Retina (tissue), 1 donor: ENCODE measurements around the gene CCDC18.
"Not testable (repeated sequence)": the region's sequence is repeated elsewhere in the genome, so short reads cannot be mapped to it uniquely, and the experiment has no call there.

Source experiments
- DNase-seq: peaks from one replicate; pipeline ENCODE4 v3.0.0-alpha.2; 2016

CCDC18 gene

GRCh38 chr1:93178418-93178817 lies 2.1 kb upstream of the CCDC18 start:
- no peak for DNase-seq

- peak; percentile 98 for DNase-seq
These were observed 420 bp upstream of the CCDC18 start, which contains the start of gene TMED5 for GRCh38 chr1:93179886-93180722. TMED5 (minus strand) TSS chr1:93180413; CDS start chr1:93180242, 171 bp downstream.

- no peak for DNase-seq
These were observed 6.1 kb downstream of the CCDC18 start for GRCh38 chr1:93186667-93187066.

- no peak for DNase-seq
These were observed 9.9 kb downstream of the CCDC18 start for GRCh38 chr1:93190432-93190831.

GRCh38 chr1:93194231-93194990 lies 13.9 kb downstream of the CCDC18 start:
- no peak for DNase-seq

GRCh38 chr1:93196591-93196990 lies 16.1 kb downstream of the CCDC18 start:
- no peak for DNase-seq

GRCh38 chr1:93199150-93199549 lies 18.6 kb downstream of the CCDC18 start:
- DNase-seq: no peak

GRCh38 chr1:93200086-93200620 lies 19.6 kb downstream of the CCDC18 start:
- no peak for DNase-seq

- DNase-seq: no peak
These were observed 20.2 kb downstream of the CCDC18 start for GRCh38 chr1:93200714-93201113.

- DNase-seq: no peak
These were observed 25.5 kb downstream of the CCDC18 start for GRCh38 chr1:93205892-93206566.

GRCh38 chr1:93206567-93206954 lies 26.0 kb downstream of the CCDC18 start:
- DNase-seq: no peak

GRCh38 chr1:93207211-93207610 lies 26.7 kb downstream of the CCDC18 start:
- no peak for DNase-seq

GRCh38 chr1:93215322-93215721 lies 34.8 kb downstream of the CCDC18 start:
- DNase-seq: no peak

GRCh38 chr1:93219443-93219842 lies 38.9 kb downstream of the CCDC18 start:
- DNase-seq: no peak

GRCh38 chr1:93220716-93221115 lies 40.2 kb downstream of the CCDC18 start:
- not testable (repeated sequence) for DNase-seq

- DNase-seq: no peak
These were observed 41.4 kb downstream of the CCDC18 start for GRCh38 chr1:93221913-93222312.

GRCh38 chr1:93223023-93223675 lies 42.6 kb downstream of the CCDC18 start:
- no peak for DNase-seq

- DNase-seq: no peak
These were observed 54.7 kb downstream of the CCDC18 start for GRCh38 chr1:93235261-93235660.

- no peak for DNase-seq
These were observed 56.5 kb downstream of the CCDC18 start for GRCh38 chr1:93237021-93237420.

GRCh38 chr1:93238425-93238824 lies 57.9 kb downstream of the CCDC18 start:
- DNase-seq: no peak

GRCh38 chr1:93239863-93240262 lies 59.3 kb downstream of the CCDC18 start:
- no peak for DNase-seq

GRCh38 chr1:93243233-93243632 lies 62.7 kb downstream of the CCDC18 start:
- not testable (repeated sequence) for DNase-seq
